Suprapubic skin (tissue), 3 donors: ENCODE measurements around the gene MGAT5B.

ENCODE experiments used
- EP300 ChIP-seq: sonication (generic); formaldehyde crosslinking; IDR thresholded peaks from one replicate; pipeline ENCODE4 v1.6.1; 2017; ENCODE audit warnings: antibody characterized with exemption
- POLR2A ChIP-seq, 2 donors: fragments of 450-650 bp; IDR thresholded peaks; one replicate each; pipeline ENCODE4 v1.6.1; 2017; ENCODE audit warnings: antibody characterized with exemption in 2 of 2, mild to moderate bottlenecking in 2 of 2, moderate library complexity in 2 of 2
- TF ChIP-seq, protein P1 (sequence below), 2 donors: fragments of 200-600 bp in 1 of 2; fragments of 450-650 bp in 1 of 2; sonication (generic) in 1 of 2; IDR thresholded peaks; one replicate each; pipeline ENCODE4 v1.5.1; 2016 to 2019; ENCODE audit warnings: antibody characterized with exemption in 2 of 2, mild to moderate bottlenecking in 1 of 2, moderate library complexity in 1 of 2

DNA sequence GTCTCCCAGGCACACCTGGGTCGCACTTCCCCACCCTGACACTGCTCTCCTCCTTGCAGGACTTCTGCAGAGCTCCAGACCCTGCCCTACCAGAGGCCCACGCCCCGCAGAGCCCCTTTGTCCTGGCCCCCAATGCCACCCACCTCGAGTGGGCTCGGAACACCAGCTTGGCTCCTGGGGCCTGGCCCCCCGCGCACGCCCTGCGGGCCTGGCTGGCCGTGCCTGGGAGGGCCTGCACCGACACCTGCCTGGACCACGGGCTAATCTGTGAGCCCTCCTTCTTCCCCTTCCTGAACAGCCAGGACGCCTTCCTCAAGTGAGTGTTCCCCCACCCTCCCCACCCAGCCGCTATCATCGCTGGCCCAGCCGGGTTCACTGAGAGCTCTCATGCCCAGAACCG, 79.6 kb downstream of the MGAT5B start:
- TF ChIP-seq, protein P1, sequence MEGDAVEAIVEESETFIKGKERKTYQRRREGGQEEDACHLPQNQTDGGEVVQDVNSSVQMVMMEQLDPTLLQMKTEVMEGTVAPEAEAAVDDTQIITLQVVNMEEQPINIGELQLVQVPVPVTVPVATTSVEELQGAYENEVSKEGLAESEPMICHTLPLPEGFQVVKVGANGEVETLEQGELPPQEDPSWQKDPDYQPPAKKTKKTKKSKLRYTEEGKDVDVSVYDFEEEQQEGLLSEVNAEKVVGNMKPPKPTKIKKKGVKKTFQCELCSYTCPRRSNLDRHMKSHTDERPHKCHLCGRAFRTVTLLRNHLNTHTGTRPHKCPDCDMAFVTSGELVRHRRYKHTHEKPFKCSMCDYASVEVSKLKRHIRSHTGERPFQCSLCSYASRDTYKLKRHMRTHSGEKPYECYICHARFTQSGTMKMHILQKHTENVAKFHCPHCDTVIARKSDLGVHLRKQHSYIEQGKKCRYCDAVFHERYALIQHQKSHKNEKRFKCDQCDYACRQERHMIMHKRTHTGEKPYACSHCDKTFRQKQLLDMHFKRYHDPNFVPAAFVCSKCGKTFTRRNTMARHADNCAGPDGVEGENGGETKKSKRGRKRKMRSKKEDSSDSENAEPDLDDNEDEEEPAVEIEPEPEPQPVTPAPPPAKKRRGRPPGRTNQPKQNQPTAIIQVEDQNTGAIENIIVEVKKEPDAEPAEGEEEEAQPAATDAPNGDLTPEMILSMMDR (IDR thresholded peaks at IDR 0.05), result no peak
- TF ChIP-seq EP300 (no peak), POLR2A (IDR thresholded peaks at IDR 0.05) (no peak)
